GM12878 (cell line): ENCODE results near the gene FBXL7. TPM values are rescaled to one million over a fixed set of nuclear protein-coding genes. Genes with fewer than 3 reads are reported as not detected.

Experiments used
- ATAC-seq: fragments of 200-7000 bp; cut with Tn5 transposase; 3 replicates; pipeline ENCODE4 v1.9.1; 2020; ENCODE audit warnings: mild to moderate bottlenecking, moderate library complexity
- BruUV-seq: library from RNA; stranded (reverse); fragments of 400-500 nt; replicated peaks from 2 replicates; lab custom pipeline; 2021; lab: Mats Ljungman, UMichigan
- CTCF ChIA-PET: fragments of 300-600 bp; sonication (Branson Sonifier 250); formaldehyde crosslinking; extraction: SDS; loops from one replicate; lab custom pipeline; 2021; ENCODE audit warnings: inconsistent platforms; lab: Yijun Ruan, JAX
- POLR2A ChIA-PET: fragments of 350-600 bp; formaldehyde crosslinking; extraction: SDS; loops from one replicate; lab custom pipeline; 2021; ENCODE audit warnings: inconsistent platforms; lab: Charles Lee
- RAD21 ChIA-PET: fragments of 300-600 bp; sonication (Branson Sonifier 250); formaldehyde crosslinking; loops from one replicate; lab custom pipeline; 2023; ENCODE audit warnings: antibody characterized with exemption; ENCODE audit not compliant: unreplicated experiment; lab: Charles Lee
- SMC1A ChIA-PET: fragments of 300-600 bp; sonication (Branson Sonifier 250); formaldehyde crosslinking; loops from one replicate; lab custom pipeline; 2023; ENCODE audit not compliant: unreplicated experiment, uncharacterized antibody; lab: Charles Lee
- DNase-seq: peaks from one replicate; pipeline ENCODE4 v3.0.0-alpha.2; 2011; ENCODE audit warnings: low read depth, low spot score
- FAIRE-seq: peaks from 3 replicates; lab custom pipeline; 2011; peaks lifted over from hg19 to GRCh38; lab: Jason Lieb, UNC
- H2AFZ ChIP-seq: 2 replicates; pipeline ENCODE4 v1.6.0; 2011; ENCODE audit warnings: low read depth, low read length, control low read depth; ENCODE audit not compliant: control insufficient read depth
- H3K27ac ChIP-seq: 2 replicates; pipeline ENCODE4 v1.5.1; 2011; ENCODE audit warnings: control low read depth; ENCODE audit not compliant: control insufficient read depth, insufficient read depth
- H3K27me3 ChIP-seq, 2 experiments: replicated peaks in 1 of 2; 2 replicates each; pipeline versions ENCODE4 v1.6.0 to v1.6.1; 2011; ENCODE audit warnings: low read length in 1 of 2; ENCODE audit not compliant: control insufficient read depth in 2 of 2, insufficient read depth in 2 of 2
- H3K36me3 ChIP-seq, 2 experiments: 2 replicates each; pipeline ENCODE4 v1.5.1; 2011; ENCODE audit warnings: low read length in 1 of 2; ENCODE audit not compliant: control insufficient read depth in 2 of 2, insufficient read depth in 2 of 2
- H3K4me1 ChIP-seq: 2 replicates; pipeline ENCODE4 v1.6.1; 2011; ENCODE audit warnings: mild to moderate bottlenecking, low read length, moderate library complexity, mixed read lengths; ENCODE audit not compliant: control insufficient read depth, insufficient read depth
- H3K4me2 ChIP-seq: 2 replicates; pipeline ENCODE4 v1.6.0; 2011; ENCODE audit warnings: control low read depth; ENCODE audit not compliant: control insufficient read depth, insufficient read depth
- H3K4me3 ChIP-seq: fragments of 200-600 bp; sonication (generic); 2 replicates; pipeline ENCODE4 v1.5.1; 2016
- H3K79me2 ChIP-seq: 2 replicates; pipeline ENCODE4 v1.6.0; 2011; ENCODE audit warnings: low read length; ENCODE audit not compliant: control insufficient read depth, insufficient read depth
- H3K9ac ChIP-seq: 2 replicates; pipeline ENCODE4 v1.8.0; 2011; ENCODE audit warnings: low read length, control low read depth, mixed read lengths; ENCODE audit not compliant: control insufficient read depth, insufficient read depth
- H3K9me3 ChIP-seq: replicated peaks from 3 replicates; pipeline ENCODE4 v1.5.1; 2011; ENCODE audit warnings: mild to moderate bottlenecking, low read length; ENCODE audit not compliant: control insufficient read depth, insufficient read depth
- H4K20me1 ChIP-seq: 2 replicates; pipeline ENCODE4 v1.6.0; 2011; ENCODE audit not compliant: control insufficient read depth, insufficient read depth
- E2F4 ChIP-seq: IDR thresholded peaks from 2 replicates; pipeline ENCODE4 v1.6.1; 2012; ENCODE audit warnings: low read depth, low read length, improper control_type of control experiment
- EGR1 ChIP-seq, 2 experiments: IDR thresholded peaks; 1 replicate in 1 of 2; 2 replicates in 1 of 2; pipeline ENCODE4 v1.6.1; 2011 to 2012; ENCODE audit warnings: low read depth in 2 of 2, low read length in 2 of 2, borderline replicate concordance in 1 of 2, mild to moderate bottlenecking in 1 of 2, moderate library complexity in 1 of 2
- HDAC6 ChIP-seq: fragments of 200-600 bp; sonication (generic); IDR thresholded peaks from one replicate; pipeline ENCODE4 v1.8.0; 2017; ENCODE audit warnings: antibody characterized with exemption; ENCODE audit not compliant: unreplicated experiment
- JUNB ChIP-seq: IDR thresholded peaks from 2 replicates; pipeline ENCODE4 v1.6.1; 2016; ENCODE audit warnings: antibody characterized with exemption, mild to moderate bottlenecking
- MTA2 ChIP-seq: fragments of 450-650 bp; IDR thresholded peaks from 2 replicates; pipeline ENCODE4 v1.6.1; 2016; ENCODE audit warnings: low read depth, mild to moderate bottlenecking, moderate library complexity
- MYB ChIP-seq: fragments of 150-350 bp; IDR thresholded peaks from 2 replicates; pipeline ENCODE4 v1.6.1; 2014; ENCODE audit warnings: mild to moderate bottlenecking, low read depth, low read length, borderline replicate concordance
- POLR2AphosphoS2 ChIP-seq: IDR thresholded peaks from 2 replicates; pipeline ENCODE4 v1.6.1; 2011; ENCODE audit warnings: low read depth, mild to moderate bottlenecking, low read length, improper control_type of control experiment, moderate library complexity
- SMAD1 ChIP-seq: fragments of 450-650 bp; IDR thresholded peaks from 2 replicates; pipeline ENCODE4 v1.6.1; 2018; ENCODE audit warnings: mild to moderate bottlenecking, low read depth; ENCODE audit not compliant: partially characterized antibody
- SMC3 ChIP-seq: IDR thresholded peaks from 2 replicates; pipeline ENCODE4 v1.6.1; 2011; ENCODE audit warnings: low read length, improper control_type of control experiment, borderline replicate concordance
- TAF1 ChIP-seq: IDR thresholded peaks from 2 replicates; pipeline ENCODE4 v1.6.1; 2011; ENCODE audit warnings: mild to moderate bottlenecking, low read depth, low read length, borderline replicate concordance
- ZNF217 ChIP-seq: fragments of 450-650 bp; IDR thresholded peaks from 2 replicates; pipeline ENCODE4 v1.6.1; 2017; ENCODE audit warnings: antibody characterized with exemption, mild to moderate bottlenecking
- WGBS: methylation state at CpG from one replicate; pipeline ENCODE4 v1.1.6; 2016; ENCODE audit warnings: low lambda C conversion rate; ENCODE audit not compliant: insufficient replicate concordance, insufficient coverage; ENCODE audit errors: missing lambda C conversion rate; 5-methylcytosine and 5-hydroxymethylcytosine counted together
- in situ Hi-C: fragments of 300-500 bp; cut with MboI; formaldehyde crosslinking; loops from 9 replicates; pipeline ENCODE4 v1.14.3; 2018; ENCODE audit warnings: mixed read lengths
- intact Hi-C: fragments of 100-400 bp; cut with micrococcal nuclease; formaldehyde crosslinking; loops from one replicate; pipeline ENCODE4 v1.14.2; 2022; ENCODE audit not compliant: unreplicated experiment
- polyA plus RNA-seq, 11 experiments: library from polyadenylated mRNA; depleted of rRNA in 4 of 11; unstranded in 6 of 11; stranded (reverse) in 5 of 11; fragments of >200 nt; fragmentation: Nextera tagmentation in 4 of 11; fragmentation: Illumina TruSeq in 1 of 11; extraction: Ambion mirVana in 4 of 11; extraction: Trizol in 1 of 11; gene quantifications; 1 replicate in 1 of 11; 2 replicates in 10 of 11; pipeline versions ENCODE4 v1.2.1 to v1.2.3, GENCODE V29; 2011 to 2016; ENCODE audit warnings: inconsistent platforms in 2 of 11, missing spikeins in 2 of 11, low read depth in 1 of 11
- total RNA-seq, 4 experiments: library from RNA; depleted of rRNA in 3 of 4; stranded (reverse); fragments of >200 nt in 3 of 4; fragmentation: Illumina TruSeq in 1 of 4; extraction: Trizol in 1 of 4; gene quantifications; 2 replicates each; pipeline versions ENCODE4 v1.2.1 to v1.2.3, GENCODE V29; 2013 to 2021

FBXL7 gene
- total and polyA plus RNA-seq, 10 of the 15 experiments (the other 5 are each of a cell fraction or from before 2014, with no cell fraction given) = 0.03 to 0.44 (median 0.16) TPM

GRCh38 chr5:15528476-15528875 is 28.5 kb downstream of the FBXL7 start:
- POLR2A ChIA-PET = no interaction called here
- SMC1A ChIA-PET = interaction anchor here (0.6 kb wide), 1 partner anchor 707 kb away, joined by 3 read pairs; no protein-coding TSS in a partner anchor
- FAIRE-seq (no peak), ATAC-seq (no peak), DNase-seq (no peak)
- Histone ChIP-seq H3K27ac (no peak overlapping the region), H3K4me1 (no peaks in the 10 kb centered on the region), H3K4me2 (no peak overlapping the region), H3K9me3 (no peaks in the 10 kb centered on the region), H3K4me3 (no peak overlapping the region), H2AFZ (no peak overlapping the region), H3K79me2 (no peaks in the 10 kb centered on the region), H3K9ac (no peak overlapping the region), H3K27me3 (no peaks in the 10 kb centered on the region), H3K36me3 (no peaks in the 10 kb centered on the region), H4K20me1 (no peaks in the 10 kb centered on the region)
- no peak for TF ChIP-seq E2F4
- TF ChIP-seq POLR2AphosphoS2 = no peak
- no peak for TF ChIP-seq SMAD1
- TF ChIP-seq JUNB = no peak
- TF ChIP-seq MYB = no peak
- TF ChIP-seq MTA2 = no peak
- no peak for TF ChIP-seq ZNF217
- no peak for TF ChIP-seq HDAC6
- no peak for TF ChIP-seq TAF1
- TF ChIP-seq SMC3 = no peak
- TF ChIP-seq EGR1 (IDR thresholded peaks at IDR 0.05; ENCODE audit: borderline replicate concordance in 1 of 2, low read depth in 2 of 2, low read length in 2 of 2) = no peak
- in situ Hi-C loops = no loop called here
- WGBS = 15% methylated on average over 3 of the region's 3 CpGs
- RAD21 ChIA-PET = no interaction called here
- intact Hi-C loops = no loop called here
- no TSS peak for BruUV-seq
- CTCF ChIA-PET = no interaction called here
